Nucleus accumbens (tissue), 56 donors: ENCODE data around the gene NBPF3.

Source experiments
- DNase-seq, 56 donors: peaks; one replicate each; lab custom pipeline; 2025; lab: John Stamatoyannopoulos, UW

The NBPF3 gene

GRCh38 chr1:21511579-21512522 lies 71.9 kb downstream of the NBPF3 start:
- peak in 3 of 56 donors; percentile 1 to 8 (median 8) for DNase-seq

- no peak for DNase-seq
Observed at GRCh38 chr1:21514245-21514644, 74.3 kb downstream of the NBPF3 start.

GRCh38 chr1:21517161-21517589 lies 77.2 kb downstream of the NBPF3 start:
- DNase-seq, result no peak

GRCh38 chr1:21517660-21518480 lies 77.9 kb downstream of the NBPF3 start:
- no peak for DNase-seq

- no peak for DNase-seq
Observed at GRCh38 chr1:21518774-21519455, 79.0 kb downstream of the NBPF3 start.

- peak in 1 of 56 donors; percentile 4 for DNase-seq
Observed at GRCh38 chr1:21519486-21520070, 79.6 kb downstream of the NBPF3 start.

GRCh38 chr1:21520899-21521716 lies 81.2 kb downstream of the NBPF3 start:
- no peak for DNase-seq

GRCh38 chr1:21521717-21522060 lies 81.8 kb downstream of the NBPF3 start:
- no peak for DNase-seq

GRCh38 chr1:21522525-21523038 lies 82.6 kb downstream of the NBPF3 start:
- DNase-seq, result no peak

- DNase-seq, result no peak
Observed at GRCh38 chr1:21523297-21523813, 83.4 kb downstream of the NBPF3 start.

GRCh38 chr1:21524220-21524619 lies 84.3 kb downstream of the NBPF3 start:
- no peak for DNase-seq

- DNase-seq, result peak in 45 of 56 donors; percentile 8 to 86 (median 46)
Observed at GRCh38 chr1:21524686-21525339, 84.9 kb downstream of the NBPF3 start.

GRCh38 chr1:21525340-21525717 lies 85.4 kb downstream of the NBPF3 start:
- DNase-seq, result no peak

GRCh38 chr1:21526441-21526840 lies 86.5 kb downstream of the NBPF3 start:
- no peak for DNase-seq

GRCh38 chr1:21530368-21531016 lies 90.6 kb downstream of the NBPF3 start:
- DNase-seq, result no peak

GRCh38 chr1:21531241-21531640 lies 91.3 kb downstream of the NBPF3 start:
- no peak for DNase-seq

- no peak for DNase-seq
Observed at GRCh38 chr1:21532496-21532895, 92.6 kb downstream of the NBPF3 start.

GRCh38 chr1:21532992-21533534 lies 93.1 kb downstream of the NBPF3 start:
- no peak for DNase-seq
